Islet precursor cell (in vitro differentiated cells): Measurements from ENCODE around the gene RGMB.

Experiments used
- DNase-seq: peaks from one replicate; pipeline ENCODE4 v3.0.0-alpha.2; 2018

Gene RGMB

GRCh38 chr5:98768160-98768959 is 5.1 kb upstream of the RGMB start:
- peak; percentile 89 for DNase-seq

- DNase-seq: peak; percentile 62
Observed at GRCh38 chr5:98768960-98769209, 4.6 kb upstream of the RGMB start.

GRCh38 chr5:98769210-98769958 is 4.1 kb upstream of the RGMB start:
- DNase-seq: peak; percentile 68

GRCh38 chr5:98769959-98770208 is 3.6 kb upstream of the RGMB start:
- DNase-seq: no peak

GRCh38 chr5:98770209-98770910 is 3.1 kb upstream of the RGMB start:
- peak; percentile 67 for DNase-seq

- DNase-seq: no peak
Observed at GRCh38 chr5:98770911-98771322, 2.5 kb upstream of the RGMB start.

- DNase-seq: peak; percentile 75
Observed at GRCh38 chr5:98771382-98772109, 1.9 kb upstream of the RGMB start.

- DNase-seq: peak; percentile 86
Observed at GRCh38 chr5:98772415-98773213, 849 bp upstream of the RGMB start.

GRCh38 chr5:98773214-98773463 is 324 bp upstream of the RGMB start:
- no peak for DNase-seq

GRCh38 chr5:98774192-98775033 is 950 bp downstream of the RGMB start:
- peak; percentile 88 for DNase-seq

GRCh38 chr5:98775246-98776065 is 2.0 kb downstream of the RGMB start:
- DNase-seq: no peak

- no peak for DNase-seq
Observed at GRCh38 chr5:98776066-98776705, 2.7 kb downstream of the RGMB start.

- no peak for DNase-seq
Observed at GRCh38 chr5:98777295-98777694, 3.8 kb downstream of the RGMB start.

- DNase-seq: no peak
Observed at GRCh38 chr5:98779264-98779877, 5.9 kb downstream of the RGMB start.

- no peak for DNase-seq
Observed at GRCh38 chr5:98780390-98780789, 6.9 kb downstream of the RGMB start.

- DNase-seq: no peak
Observed at GRCh38 chr5:98781520-98781919, 8.1 kb downstream of the RGMB start.

GRCh38 chr5:98781964-98782363 is 8.5 kb downstream of the RGMB start:
- no peak for DNase-seq

GRCh38 chr5:98783051-98783649 is 9.7 kb downstream of the RGMB start:
- DNase-seq: peak; percentile 50

GRCh38 chr5:98784411-98784810 is 10.9 kb downstream of the RGMB start:
- DNase-seq: no peak

- no peak for DNase-seq
Observed at GRCh38 chr5:98785244-98785643, 11.8 kb downstream of the RGMB start.
